HG03175 (cell line): Measurements from ENCODE around the gene PAQR9.
A peak's percentile ranks its signal among the peaks of the same experiment; 100 is the strongest.

ENCODE experiments used
- ATAC-seq: cut with Tn5 transposase; IDR thresholded peaks from one replicate; pipeline ENCODE4 v1.9.1; 2021; ENCODE audit warnings: mild to moderate bottlenecking, moderate library complexity; ENCODE audit not compliant: unreplicated experiment

The PAQR9 gene

GRCh38 chr3:142983318-142983717, 19.8 kb upstream of the PAQR9 start:
- ATAC-seq, result no peak

GRCh38 chr3:142982038-142982773, 18.7 kb upstream of the PAQR9 start:
- no peak for ATAC-seq

GRCh38 chr3:142981108-142981507, 17.6 kb upstream of the PAQR9 start:
- no peak for ATAC-seq

GRCh38 chr3:142977399-142977728, 13.9 kb upstream of the PAQR9 start:
- no peak for ATAC-seq

GRCh38 chr3:142976621-142977398, 13.3 kb upstream of the PAQR9 start:
- no peak for ATAC-seq

GRCh38 chr3:142975316-142975995, 12.0 kb upstream of the PAQR9 start:
- ATAC-seq, result no peak

GRCh38 chr3:142973217-142974009, 9.9 kb upstream of the PAQR9 start:
- ATAC-seq, result no peak

GRCh38 chr3:142972092-142972753, 8.7 kb upstream of the PAQR9 start:
- ATAC-seq, result no peak

GRCh38 chr3:142971431-142971830, 8.0 kb upstream of the PAQR9 start:
- ATAC-seq, result no peak

GRCh38 chr3:142968319-142969025, 5.0 kb upstream of the PAQR9 start:
- no peak for ATAC-seq

GRCh38 chr3:142966808-142967207, 3.3 kb upstream of the PAQR9 start:
- ATAC-seq, result no peak

GRCh38 chr3:142965581-142965980, 2.1 kb upstream of the PAQR9 start:
- ATAC-seq, result no peak

- ATAC-seq, result peak; percentile 26
Observed at GRCh38 chr3:142963234-142963515, 299 bp downstream of the PAQR9 start.

- peak; percentile 7 for ATAC-seq
Observed at GRCh38 chr3:142962520-142963233, 797 bp downstream of the PAQR9 start.

- no peak for ATAC-seq
Observed at GRCh38 chr3:142962175-142962519, 1.3 kb downstream of the PAQR9 start.

- ATAC-seq, result no peak
Observed at GRCh38 chr3:142961539-142961938, 1.9 kb downstream of the PAQR9 start.

- no peak for ATAC-seq
Observed at GRCh38 chr3:142960322-142960850, 3.1 kb downstream of the PAQR9 start.

- no peak for ATAC-seq
Observed at GRCh38 chr3:142958707-142959106, 4.8 kb downstream of the PAQR9 start.

GRCh38 chr3:142953443-142953842, 10.0 kb downstream of the PAQR9 start:
- ATAC-seq, result no peak
